22Rv1 (cell line): Measurements from ENCODE around the gene RHOH.

ENCODE experiments used
- ZFX ChIP-seq: fragments of 450-650 bp; IDR thresholded peaks from 2 replicates; pipeline ENCODE4 v1.6.1; 2017; ENCODE audit warnings: antibody characterized with exemption, borderline replicate concordance
- TF ChIP-seq, protein P1 (sequence below): fragments of 450-650 bp; IDR thresholded peaks from 2 replicates; pipeline ENCODE4 v1.5.1; 2017; ENCODE audit warnings: mild to moderate bottlenecking

DNA sequence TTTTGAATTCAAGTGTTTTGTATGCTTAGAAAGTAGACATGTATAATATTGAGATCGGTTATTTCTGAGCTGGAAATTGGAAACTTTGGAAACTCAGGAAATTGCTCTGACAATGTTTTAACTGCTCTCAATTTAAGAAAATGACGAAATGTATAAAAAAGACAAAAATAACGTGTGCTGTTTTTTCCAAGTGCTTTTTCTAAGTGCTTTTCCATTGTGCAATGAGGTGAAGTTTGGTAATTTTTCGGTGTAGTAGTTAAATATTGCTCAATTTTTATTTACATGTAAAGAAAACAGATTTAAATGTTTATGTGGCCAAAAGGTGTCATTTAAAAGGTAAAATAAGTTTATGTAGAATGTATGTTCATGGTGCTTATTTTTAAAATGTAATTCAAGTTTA lies 39.4 kb upstream of the RHOH start:
- TF ChIP-seq, protein P1, sequence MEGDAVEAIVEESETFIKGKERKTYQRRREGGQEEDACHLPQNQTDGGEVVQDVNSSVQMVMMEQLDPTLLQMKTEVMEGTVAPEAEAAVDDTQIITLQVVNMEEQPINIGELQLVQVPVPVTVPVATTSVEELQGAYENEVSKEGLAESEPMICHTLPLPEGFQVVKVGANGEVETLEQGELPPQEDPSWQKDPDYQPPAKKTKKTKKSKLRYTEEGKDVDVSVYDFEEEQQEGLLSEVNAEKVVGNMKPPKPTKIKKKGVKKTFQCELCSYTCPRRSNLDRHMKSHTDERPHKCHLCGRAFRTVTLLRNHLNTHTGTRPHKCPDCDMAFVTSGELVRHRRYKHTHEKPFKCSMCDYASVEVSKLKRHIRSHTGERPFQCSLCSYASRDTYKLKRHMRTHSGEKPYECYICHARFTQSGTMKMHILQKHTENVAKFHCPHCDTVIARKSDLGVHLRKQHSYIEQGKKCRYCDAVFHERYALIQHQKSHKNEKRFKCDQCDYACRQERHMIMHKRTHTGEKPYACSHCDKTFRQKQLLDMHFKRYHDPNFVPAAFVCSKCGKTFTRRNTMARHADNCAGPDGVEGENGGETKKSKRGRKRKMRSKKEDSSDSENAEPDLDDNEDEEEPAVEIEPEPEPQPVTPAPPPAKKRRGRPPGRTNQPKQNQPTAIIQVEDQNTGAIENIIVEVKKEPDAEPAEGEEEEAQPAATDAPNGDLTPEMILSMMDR, result no peak
- no peak for TF ChIP-seq ZFX
